GM19467 (cell line): ENCODE measurements around the gene PLEKHG3.

Experiments used
- ATAC-seq: cut with Tn5 transposase; IDR thresholded peaks from one replicate; pipeline ENCODE4 v1.9.1; 2021; ENCODE audit warnings: mild to moderate bottlenecking, moderate library complexity; ENCODE audit not compliant: unreplicated experiment

The PLEKHG3 gene

GRCh38 chr14:64743061-64743460, 38.8 kb downstream of the PLEKHG3 start:
- no peak for ATAC-seq

DNA sequence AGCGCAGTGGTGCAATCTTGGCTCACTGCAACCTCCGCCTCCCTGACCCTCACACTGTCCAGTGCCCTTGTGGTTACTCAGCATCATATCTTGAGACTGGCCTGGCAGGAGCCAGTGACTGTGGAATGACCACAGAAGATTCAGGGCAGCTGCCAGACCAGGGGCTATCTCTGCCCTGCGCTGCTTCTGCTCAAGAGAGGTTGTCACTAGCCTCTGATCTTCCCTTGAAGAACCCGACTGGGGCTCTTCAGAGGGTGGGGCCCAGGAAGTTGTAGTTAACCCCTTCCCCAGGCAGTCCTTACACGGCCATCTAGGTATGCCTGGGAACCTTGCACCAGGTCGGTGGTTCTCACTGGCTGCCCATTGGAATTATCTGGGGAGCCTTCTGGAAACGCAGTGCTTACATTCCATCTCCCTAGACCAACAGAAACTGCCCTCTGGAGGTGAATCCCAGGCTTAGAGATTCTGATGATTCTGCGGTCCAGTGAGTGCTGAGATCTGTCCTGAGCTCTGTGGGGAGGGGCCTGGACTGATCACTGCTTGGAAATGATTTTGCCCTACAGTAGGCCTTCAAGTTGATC, 41.4 kb downstream of the PLEKHG3 start:
- no peak for ATAC-seq

DNA sequence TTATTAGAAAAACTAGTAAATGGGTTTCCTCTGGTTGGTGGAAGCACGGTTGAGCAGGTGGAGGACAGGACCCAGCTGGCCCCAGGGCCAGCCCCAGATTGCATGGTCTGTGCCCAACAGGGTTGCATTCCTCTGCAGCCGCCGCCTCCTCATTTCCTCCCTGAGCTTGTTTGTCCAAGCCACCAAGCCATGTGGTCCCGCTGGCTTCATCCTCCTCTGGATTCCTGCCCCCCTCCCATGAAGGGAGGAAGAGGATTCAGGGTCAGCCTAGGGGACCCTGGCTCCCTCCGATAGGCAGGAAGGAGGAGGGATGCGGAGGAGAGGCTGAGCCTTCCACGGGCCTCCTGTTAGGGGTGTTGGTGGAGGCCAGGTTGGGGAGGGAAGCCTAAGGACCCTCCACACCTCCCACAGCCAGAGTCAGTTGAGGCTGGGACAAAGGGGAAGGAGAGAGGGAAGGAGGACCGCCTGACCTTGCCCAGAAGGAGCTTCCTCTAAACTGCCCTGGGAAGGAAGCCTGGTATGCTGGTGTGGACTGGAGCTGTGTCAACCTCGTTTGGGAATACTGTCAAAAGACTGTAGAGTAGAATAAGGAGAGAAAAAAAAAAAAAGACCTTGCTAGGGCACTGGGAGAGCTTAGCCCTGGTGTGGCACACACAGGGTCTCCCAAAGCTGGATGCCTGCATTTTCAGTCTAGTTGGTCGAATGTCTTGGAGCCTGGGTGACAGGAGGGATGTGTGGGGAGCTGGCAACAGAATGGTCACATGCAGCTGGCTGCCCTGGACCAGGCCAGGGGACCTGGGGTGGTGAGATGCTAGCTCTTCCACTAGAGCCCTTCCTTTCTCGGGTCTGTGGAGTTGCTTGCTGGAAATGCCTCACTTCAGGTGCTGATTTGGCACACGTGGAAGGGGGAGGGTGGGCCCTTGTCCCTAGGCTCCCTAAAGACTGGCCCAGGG, 42.4 kb downstream of the PLEKHG3 start:
- no peak for ATAC-seq

GRCh38 chr14:64747327-64747726, 43.1 kb downstream of the PLEKHG3 start:
- ATAC-seq: no peak

DNA sequence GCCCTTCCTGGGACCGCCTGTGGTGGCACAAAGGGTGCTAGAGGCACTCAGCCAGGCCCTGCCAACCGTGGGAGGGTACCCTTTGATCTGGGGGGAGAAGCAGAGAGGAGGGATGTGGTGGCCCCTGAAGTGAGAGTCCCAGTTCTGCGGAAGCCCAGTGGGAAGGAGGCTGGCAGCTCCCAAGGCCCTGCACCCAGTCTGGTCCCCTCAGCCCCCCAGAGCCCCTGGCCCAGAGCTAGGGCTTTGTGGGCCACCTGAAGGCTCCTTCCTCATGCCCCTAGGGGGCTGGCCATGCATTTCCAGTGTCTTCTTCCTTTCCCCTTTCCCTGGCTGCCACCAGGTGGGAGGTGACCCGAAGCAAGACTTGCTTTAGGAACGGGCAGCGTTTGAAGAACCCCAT, 44.3 kb downstream of the PLEKHG3 start:
- no peak for ATAC-seq

- no peak for ATAC-seq
These were observed 44.9 kb downstream of the PLEKHG3 start for GRCh38 chr14:64748995-64749714.

DNA sequence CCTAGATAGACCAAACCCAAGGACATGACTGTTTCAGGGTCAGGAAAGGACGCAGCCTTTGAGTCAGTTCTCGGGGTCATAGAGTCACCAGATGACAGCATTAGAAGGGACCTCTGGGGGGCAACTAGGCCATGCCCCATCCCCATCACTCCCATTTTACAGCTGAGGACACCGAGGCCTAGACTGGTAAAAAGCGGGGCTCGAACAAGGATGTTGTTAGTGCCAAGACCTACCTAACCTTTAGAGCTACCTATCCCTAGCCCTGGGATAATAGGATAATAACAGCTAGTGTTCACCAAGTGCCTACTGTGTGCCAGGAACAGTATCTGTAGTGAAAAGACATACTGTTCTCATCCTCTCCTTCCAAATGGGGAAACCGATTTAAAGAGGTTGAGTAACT, 48.7 kb downstream of the PLEKHG3 start:
- no peak for ATAC-seq

- ATAC-seq: no peak
These were observed 49.1 kb downstream of the PLEKHG3 start for GRCh38 chr14:64753374-64753773.

- no peak for ATAC-seq
These were observed 49.8 kb downstream of the PLEKHG3 start for GRCh38 chr14:64753999-64754398.

DNA sequence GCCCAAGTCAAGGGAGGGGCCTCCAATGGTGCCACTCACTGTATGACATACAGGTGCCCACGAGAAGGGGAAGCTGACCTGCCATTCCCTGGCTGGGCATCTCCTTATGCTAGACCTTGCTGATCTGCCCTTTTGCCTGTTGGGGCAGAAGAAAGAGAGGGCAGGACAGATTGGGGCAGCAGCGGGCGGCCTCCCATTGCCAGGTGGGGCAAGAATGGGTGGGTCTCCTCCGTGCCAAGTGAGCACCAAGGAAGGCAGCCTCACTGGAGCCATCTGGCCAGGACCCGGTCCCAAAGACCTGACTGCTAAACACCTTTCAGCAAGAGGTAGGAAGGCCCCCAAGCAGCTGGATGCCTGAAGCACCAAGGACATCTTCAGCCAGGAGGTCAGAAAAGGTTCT, 50.5 kb downstream of the PLEKHG3 start:
- no peak for ATAC-seq

- ATAC-seq: no peak
These were observed 51.6 kb downstream of the PLEKHG3 start for GRCh38 chr14:64755781-64756221.

- no peak for ATAC-seq
These were observed 52.5 kb downstream of the PLEKHG3 start for GRCh38 chr14:64756712-64757111.

DNA sequence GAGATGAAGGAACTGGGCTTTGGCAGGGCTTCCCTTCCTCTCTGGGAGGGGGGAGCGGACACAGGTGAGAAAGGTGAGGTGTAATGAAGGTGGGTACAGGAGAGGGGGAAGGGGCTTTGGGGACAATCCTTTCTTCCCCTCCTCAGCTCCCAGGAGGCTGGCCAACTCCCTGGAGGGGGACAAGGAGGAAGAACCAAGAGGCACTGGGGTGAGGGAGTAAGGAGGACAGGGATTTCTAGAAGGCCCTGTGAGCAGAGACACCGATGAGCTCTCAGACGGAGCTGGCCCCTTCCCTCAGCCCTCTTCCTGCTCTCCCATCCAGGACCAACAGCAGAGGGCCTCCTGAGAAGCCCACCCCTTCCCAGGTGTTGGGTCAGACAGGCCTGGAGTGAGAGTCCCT, 53.4 kb downstream of the PLEKHG3 start:
- ATAC-seq: no peak

DNA sequence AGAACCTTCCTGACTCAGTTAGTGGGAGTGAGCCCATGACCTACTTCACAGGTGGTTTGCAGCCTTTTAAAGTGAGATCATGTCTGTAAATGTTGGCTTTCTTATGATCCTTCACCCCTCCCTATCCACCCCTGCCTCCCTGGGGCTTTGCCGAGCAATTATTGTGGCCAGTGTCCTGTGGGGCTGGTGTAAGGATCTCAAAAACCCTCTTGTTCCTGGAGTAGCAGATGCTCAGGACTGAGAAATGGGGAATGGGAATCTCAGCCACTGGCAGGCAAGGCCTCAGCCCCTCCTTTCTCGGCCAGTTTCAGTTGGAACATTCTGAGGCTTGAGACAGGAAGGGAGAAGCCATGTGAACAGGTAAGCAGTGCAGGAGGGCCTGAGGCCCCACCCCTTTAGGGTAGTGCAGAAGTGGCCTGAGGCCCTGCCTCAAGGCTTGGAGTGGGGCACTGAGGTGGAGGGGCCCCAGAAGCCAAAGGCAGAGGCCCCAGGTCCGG, 53.8 kb downstream of the PLEKHG3 start:
- no peak for ATAC-seq

GRCh38 chr14:64758691-64759554, 54.7 kb downstream of the PLEKHG3 start:
- no peak for ATAC-seq

DNA sequence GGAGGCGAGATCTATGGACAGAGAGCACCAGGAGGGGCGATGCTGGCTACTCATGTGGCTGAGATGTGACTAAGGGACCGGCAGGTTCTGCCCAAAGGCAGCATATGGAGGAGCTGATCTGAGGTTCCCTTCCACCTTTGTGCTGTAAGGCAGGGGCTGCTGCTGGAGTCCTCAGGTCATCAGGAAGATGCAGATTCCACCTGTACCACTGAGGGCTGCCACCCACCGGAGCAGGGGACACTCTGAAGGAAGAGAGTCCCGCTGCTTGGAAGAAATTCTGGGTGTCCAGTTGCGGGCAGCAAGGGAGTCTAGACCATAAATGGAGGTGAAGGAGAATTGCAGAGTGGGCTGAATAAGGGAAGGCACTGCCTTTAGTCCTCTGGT, 55.3 kb downstream of the PLEKHG3 start:
- ATAC-seq: no peak

DNA sequence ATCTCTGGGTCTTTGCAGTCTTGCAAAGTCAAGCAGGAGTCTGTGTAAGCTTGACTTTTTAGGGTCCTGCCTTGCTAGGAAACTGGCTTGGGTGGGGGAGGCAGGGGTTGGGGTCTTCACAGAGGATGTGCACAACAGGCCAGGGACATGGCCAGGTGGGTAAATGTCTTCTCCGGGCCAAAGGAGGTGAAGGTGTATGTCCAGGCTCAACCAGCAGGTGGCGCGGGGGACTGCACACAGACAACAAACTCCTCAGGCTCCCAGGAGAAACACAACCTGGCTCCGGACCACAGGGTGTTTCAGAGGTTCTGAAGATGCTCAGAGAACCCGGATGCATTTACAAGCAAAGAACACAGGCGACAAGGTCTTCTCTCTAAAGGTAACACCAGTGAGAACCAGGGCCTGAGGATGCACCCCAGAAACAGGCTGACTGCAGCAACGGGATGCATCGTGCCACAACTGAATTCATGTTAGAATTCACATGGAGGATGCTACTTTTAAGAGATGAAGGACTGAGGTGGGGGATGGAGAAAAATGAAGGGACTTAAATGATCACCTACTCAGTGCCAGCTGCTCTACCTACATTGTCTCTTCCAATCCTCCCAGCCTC, 56.0 kb downstream of the PLEKHG3 start:
- no peak for ATAC-seq

GRCh38 chr14:64760916-64761315, 56.7 kb downstream of the PLEKHG3 start:
- ATAC-seq: no peak

DNA sequence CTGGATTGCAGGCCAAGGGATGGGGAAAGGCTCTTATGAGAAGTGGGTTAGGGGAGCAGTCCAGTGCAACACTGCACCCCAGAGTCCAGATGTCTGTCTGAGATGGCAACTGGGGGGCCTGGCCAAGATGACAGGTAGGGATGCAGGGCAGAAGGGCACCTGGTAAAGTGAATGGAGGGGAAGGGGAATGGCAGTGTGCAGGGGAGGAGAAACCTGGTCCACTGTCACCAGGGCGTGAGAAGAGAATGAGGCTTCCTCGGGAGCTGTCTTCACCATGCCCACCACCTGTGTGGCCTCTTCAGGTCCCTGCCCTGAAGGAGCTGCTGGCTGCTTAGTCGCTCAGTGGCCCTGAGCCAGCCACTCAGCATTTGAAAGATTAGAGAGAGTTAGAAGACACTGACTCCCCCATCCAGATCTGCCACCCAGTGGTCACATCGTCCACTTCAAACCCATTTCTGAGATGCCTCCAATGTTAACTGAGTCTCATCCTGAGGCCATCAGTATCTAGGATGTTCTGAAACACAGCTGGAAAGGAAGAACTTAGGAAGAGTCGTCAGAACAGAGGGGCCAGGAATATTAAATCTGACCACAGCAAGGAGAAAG, 57.3 kb downstream of the PLEKHG3 start:
- ATAC-seq: no peak
